ENCODE results near the gene HERPUD2. TPM values are rescaled to one million over a fixed set of nuclear protein-coding genes. Genes with fewer than 3 reads are reported as not detected.

Gene HERPUD2, protein sequence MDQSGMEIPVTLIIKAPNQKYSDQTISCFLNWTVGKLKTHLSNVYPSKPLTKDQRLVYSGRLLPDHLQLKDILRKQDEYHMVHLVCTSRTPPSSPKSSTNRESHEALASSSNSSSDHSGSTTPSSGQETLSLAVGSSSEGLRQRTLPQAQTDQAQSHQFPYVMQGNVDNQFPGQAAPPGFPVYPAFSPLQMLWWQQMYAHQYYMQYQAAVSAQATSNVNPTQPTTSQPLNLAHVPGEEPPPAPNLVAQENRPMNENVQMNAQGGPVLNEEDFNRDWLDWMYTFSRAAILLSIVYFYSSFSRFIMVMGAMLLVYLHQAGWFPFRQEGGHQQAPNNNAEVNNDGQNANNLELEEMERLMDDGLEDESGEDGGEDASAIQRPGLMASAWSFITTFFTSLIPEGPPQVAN
- total RNA-seq (2014; rRNA removed; shearing (Covaris generic)): 20.3 and 20.8 TPM in 2 replicates

- peak; percentile 99 for DNase-seq (ENCODE audit: low spot score)
Measured at GRCh38 chr7:35694784-35695472, at the start of gene HERPUD2. Gene HERPUD2, minus strand, starts transcription at chr7:35695135. Its CDS starts 805 bp downstream, at chr7:35694330.

GRCh38 chr7:35738889-35739288 is 44.0 kb upstream of the HERPUD2 start:
- DNase-seq (ENCODE audit: low spot score): no peak

DNA sequence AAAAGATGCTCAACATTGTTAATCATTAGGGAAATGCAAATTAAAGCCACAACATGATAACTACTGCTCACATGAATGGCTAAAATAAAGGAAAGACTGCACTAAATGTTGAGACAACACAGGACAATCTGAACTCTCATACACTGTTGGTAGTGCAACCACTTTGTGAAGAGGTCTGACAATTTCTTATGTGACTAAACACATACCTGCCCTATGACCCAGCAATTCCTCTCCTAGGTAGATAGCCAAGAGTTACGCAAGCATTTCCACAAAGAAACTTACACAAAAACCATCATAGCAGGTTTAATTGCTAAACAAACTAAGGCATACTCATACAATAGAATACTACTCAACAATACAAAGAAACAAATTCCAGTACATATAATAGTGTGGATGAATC is 41.8 kb upstream of the HERPUD2 start:
- DNase-seq (ENCODE audit: low spot score): peak; percentile 32

GRCh38 chr7:35735396-35735795 is 40.5 kb upstream of the HERPUD2 start:
- DNase-seq (ENCODE audit: low spot score): no peak

DNA sequence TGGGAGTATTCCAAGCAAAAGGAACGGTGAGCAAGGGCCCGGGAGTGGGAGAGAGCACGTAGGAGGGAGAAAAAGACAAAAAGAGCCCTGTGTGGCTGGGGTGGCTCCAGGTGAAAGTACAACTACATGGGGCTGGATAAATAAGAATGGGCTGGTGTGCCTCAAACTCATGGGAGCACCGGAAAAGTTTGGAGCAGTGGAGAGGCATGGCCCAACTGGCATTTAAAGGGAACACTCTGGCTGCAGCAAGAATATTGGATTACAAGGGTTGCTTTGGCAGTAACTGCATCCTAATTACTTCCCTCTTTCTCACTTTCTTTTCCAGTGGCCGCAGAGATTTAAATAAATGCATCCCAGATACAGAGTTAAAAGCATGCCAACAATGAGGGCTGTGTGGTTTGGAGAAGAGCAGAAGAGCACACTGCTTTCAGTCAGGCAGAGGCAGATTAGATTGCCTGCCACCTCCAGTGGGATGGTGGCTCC is 39.1 kb upstream of the HERPUD2 start:
- DNase-seq (ENCODE audit: low spot score): no peak

GRCh38 chr7:35731349-35731748 is 36.4 kb upstream of the HERPUD2 start:
- no peak for DNase-seq (ENCODE audit: low spot score)

DNA sequence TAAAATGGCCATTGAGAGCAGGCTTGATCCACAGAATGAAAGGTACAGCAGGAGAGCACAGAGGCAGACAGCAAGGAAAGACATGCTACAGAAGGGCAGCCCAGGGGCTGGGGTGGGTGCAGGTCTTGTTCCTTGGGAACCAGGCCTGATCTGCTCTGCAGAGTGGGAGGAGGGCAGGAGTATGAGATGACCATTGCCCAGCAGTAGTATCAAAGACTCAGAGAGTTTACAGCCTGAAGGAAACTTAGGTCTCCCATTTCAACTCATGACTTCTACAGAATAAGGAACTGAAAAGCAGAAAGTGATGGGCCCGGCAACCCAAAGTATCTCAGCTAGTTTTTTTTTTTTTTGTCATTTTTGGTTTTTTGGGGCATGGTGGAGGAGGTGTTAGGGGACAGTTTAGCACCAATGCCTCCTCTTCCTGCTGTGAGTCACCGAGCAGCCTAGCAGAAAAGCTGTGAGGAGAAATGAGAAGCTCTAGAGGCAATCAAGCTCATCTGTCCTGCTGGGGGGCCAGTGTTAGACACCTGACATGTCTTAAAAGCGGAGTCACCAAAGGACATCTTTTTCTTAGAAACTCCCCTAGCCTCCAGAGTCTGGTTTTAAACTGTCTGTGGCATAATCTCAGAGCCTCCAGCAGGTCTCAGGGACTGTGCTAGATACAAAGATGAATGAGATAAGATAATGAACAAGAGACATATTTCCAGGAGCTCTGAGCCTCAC is 34.3 kb upstream of the HERPUD2 start:
- DNase-seq (ENCODE audit: low spot score): no peak

DNA sequence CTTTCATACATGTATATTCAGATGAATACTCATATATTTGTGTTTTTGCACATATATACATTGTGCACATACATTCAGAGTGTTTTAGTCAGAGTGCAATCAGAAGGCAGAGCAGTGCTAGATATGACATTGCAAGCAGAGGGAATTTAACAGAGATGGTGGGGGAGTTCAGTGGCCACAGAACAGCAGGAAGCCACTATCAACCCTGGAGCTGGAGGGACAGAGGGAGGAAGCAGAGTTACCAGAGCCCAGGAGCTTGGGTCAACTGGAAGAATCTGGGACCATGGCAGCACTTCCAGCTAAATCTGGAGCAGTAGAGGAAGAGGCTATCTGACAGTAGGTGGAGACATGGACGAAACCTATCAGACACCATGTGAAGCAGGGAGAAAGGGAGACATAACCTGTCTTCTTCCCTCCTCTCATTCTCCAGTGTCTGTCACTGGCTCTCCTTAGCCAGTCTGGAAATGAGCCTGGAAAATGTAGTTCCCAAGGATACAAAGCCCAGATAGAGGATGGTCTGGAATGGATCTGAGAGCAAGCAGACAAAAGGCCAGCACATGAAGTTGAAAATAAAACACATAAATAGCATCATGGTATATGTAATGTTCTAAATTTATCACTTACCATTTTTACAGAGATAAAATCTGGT is 33.6 kb upstream of the HERPUD2 start:
- DNase-seq (ENCODE audit: low spot score): no peak

DNA sequence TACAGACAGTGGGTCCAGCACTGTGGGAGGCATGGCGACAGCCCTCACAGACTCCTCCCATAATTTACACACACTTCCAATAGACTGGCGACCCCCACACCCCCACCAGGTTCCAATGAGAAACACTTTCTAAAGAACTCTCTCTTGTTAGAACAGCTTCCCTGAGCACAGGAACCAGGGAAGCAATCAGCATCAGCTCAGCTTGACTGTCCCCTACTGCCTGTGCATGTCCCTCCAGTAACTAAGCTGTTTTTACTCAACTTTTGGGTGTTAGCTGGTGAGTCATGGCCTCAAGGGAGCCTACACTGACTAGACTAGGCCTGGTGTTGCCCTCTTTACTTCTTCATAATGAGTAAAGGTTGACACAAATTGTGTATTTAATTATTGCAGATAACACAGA is 32.6 kb upstream of the HERPUD2 start:
- no peak for DNase-seq (ENCODE audit: low spot score)

GRCh38 chr7:35726654-35727053 is 31.7 kb upstream of the HERPUD2 start:
- no peak for DNase-seq (ENCODE audit: low spot score)

- DNase-seq (ENCODE audit: low spot score): no peak
Measured at GRCh38 chr7:35725280-35725680, 30.3 kb upstream of the HERPUD2 start.

GRCh38 chr7:35723011-35723410 is 28.1 kb upstream of the HERPUD2 start:
- DNase-seq (ENCODE audit: low spot score): no peak

DNA sequence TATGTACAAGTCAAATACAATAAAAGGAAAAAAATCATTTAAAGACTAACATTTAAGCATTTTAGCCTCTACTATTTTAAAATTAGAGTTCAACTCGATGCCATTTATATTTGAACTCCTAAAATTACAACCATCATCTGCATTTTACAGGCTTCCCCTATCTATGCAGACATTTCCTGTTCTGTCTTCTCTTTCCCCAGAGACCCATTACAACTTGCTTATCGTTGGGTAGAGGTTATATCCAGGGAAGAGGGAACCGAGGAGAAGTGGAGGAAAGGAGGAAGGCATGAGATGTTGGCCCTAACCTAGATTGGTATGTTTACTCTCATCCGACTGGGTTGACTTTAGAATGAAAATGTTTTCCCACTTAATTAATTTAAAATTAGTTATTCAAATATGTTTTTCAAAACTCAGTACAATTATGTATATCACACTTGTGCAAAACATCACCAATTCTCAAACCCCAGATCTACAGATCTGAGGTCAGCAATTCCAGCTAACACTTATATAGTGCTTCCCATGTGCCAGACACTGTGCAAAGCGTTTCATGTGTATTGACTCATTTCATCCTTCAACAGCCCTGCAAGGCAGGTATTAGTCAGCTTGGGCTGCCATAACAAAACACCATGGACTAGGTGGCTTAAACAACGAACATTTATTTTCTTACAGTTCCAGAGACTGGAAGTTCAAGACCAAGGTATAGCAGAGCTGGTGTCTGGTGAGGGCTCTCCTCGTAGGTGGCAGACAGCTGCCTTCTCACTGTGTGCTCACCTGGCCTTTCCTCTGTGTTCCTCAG is 27.3 kb upstream of the HERPUD2 start:
- DNase-seq (ENCODE audit: low spot score): no peak

DNA sequence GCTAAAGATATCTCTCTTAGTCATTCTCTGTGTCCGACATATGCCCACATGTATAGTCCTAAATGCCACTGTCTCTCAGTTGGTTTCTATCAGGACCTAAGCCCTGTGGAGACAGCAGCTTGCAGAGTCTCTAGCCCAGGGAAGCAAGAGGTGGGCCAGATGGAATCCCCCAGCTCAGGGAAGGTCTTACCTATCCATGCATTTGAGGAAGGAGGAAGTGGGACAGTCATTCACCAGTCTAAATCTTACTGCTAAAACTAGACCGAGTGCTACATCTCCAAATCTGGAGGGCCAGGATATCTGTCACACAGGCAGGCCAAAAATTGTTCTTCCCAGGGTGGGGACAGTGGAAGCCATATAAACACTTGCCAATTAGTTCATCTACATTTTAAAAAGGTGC is 26.4 kb upstream of the HERPUD2 start:
- DNase-seq (ENCODE audit: low spot score): no peak

GRCh38 chr7:35720849-35721248 is 25.9 kb upstream of the HERPUD2 start:
- DNase-seq (ENCODE audit: low spot score): no peak

DNA sequence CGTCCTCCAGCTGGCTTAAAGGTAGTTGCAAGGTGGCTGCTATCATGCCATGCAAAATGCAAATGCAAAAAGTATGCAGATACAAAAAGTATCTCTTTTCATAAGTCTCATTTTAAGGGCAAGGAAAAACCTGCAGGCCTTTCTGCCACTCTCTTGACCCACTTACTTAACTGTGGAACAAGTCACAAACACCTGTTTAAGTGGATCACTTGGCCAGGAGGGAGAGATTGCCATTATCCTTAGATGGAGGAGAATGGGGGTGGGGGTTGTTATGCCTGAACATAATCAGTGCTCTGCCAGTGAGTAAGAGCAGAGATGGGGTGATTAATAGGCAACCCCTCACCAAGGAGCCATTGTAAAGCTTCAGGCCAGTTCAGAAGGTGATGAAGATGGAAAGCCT is 25.1 kb upstream of the HERPUD2 start:
- no peak for DNase-seq (ENCODE audit: low spot score)

GRCh38 chr7:35718047-35718446 is 23.1 kb upstream of the HERPUD2 start:
- DNase-seq (ENCODE audit: low spot score): no peak

GRCh38 chr7:35717516-35717915 is 22.6 kb upstream of the HERPUD2 start:
- DNase-seq (ENCODE audit: low spot score): no peak

DNA sequence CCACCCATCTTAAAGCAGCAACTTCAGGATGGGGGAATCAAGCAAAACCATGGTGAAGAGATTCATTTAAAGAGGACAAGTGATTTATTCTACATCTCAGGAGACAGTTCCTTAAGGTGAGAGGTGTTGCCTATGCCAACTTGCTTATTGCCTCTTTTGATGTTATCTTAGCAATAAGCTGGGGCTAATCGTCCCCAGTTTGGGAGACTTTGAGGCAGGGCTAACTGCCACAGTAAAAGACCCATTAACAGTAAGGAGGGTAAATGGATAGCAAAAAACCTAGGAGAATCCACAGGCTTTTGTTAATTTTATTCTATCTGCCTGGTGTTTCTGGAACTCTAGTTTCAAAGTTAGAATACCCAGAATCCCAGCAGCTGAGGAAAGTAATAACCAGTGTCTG is 22.1 kb upstream of the HERPUD2 start:
- no peak for DNase-seq (ENCODE audit: low spot score)

GRCh38 chr7:35716038-35716803 is 21.3 kb upstream of the HERPUD2 start:
- DNase-seq (ENCODE audit: low spot score): no peak

All from HT-29 (cell line).